ENCODE data around the gene UNC5CL.

Gene UNC5CL

GRCh38 chr6:41043151-41043550 is 4.1 kb upstream of the UNC5CL start:
- no peak overlapping the region for H3K4me3 ChIP-seq (ENCODE audit: control insufficient read depth, low read depth, low read length)
- no peak for TF ChIP-seq CTCF (IDR thresholded peaks at IDR 0.05; ENCODE audit: control insufficient read depth, insufficient read depth, low read depth, low read length, missing control alignments)
- DNase-seq (ENCODE audit: low read depth): no peak

GRCh38 chr6:41042226-41043055 is 3.4 kb upstream of the UNC5CL start, which contains the start of gene TSPO2:
TSS of gene TSPO2 (plus strand) at chr6:41042467. CDS start at chr6:41042986, 519 bp downstream.
- no peak for DNase-seq (ENCODE audit: low read depth)
- no peak for TF ChIP-seq CTCF (IDR thresholded peaks at IDR 0.05; ENCODE audit: control insufficient read depth, insufficient read depth, low read depth, low read length, missing control alignments)
- no peak within 1 kb of the TSS for H3K4me3 ChIP-seq (ENCODE audit: control insufficient read depth, low read depth, low read length)

GRCh38 chr6:41040940-41041536 is 2.0 kb upstream of the UNC5CL start:
- no peak for TF ChIP-seq CTCF (IDR thresholded peaks at IDR 0.05; ENCODE audit: control insufficient read depth, insufficient read depth, low read depth, low read length, missing control alignments)
- no peak for DNase-seq (ENCODE audit: low read depth)
- no peak overlapping the region for H3K4me3 ChIP-seq (ENCODE audit: control insufficient read depth, low read depth, low read length)

- H3K4me3 ChIP-seq (ENCODE audit: control insufficient read depth, low read depth, low read length): no peak overlapping the region
- no peak for TF ChIP-seq CTCF (IDR thresholded peaks at IDR 0.05; ENCODE audit: control insufficient read depth, insufficient read depth, low read depth, low read length, missing control alignments)
- no peak for DNase-seq (ENCODE audit: low read depth)
Measured at GRCh38 chr6:41040101-41040939, 1.3 kb upstream of the UNC5CL start.

GRCh38 chr6:41038205-41038604 is 816 bp downstream of the UNC5CL start:
- no peak for TF ChIP-seq CTCF (IDR thresholded peaks at IDR 0.05; ENCODE audit: control insufficient read depth, insufficient read depth, low read depth, low read length, missing control alignments)
- no peak for DNase-seq (ENCODE audit: low read depth)
- H3K4me3 ChIP-seq (ENCODE audit: control insufficient read depth, low read depth, low read length): no peak overlapping the region

- no peak for DNase-seq (ENCODE audit: low read depth)
- H3K4me3 ChIP-seq (ENCODE audit: control insufficient read depth, low read depth, low read length): no peak overlapping the region
- TF ChIP-seq CTCF (IDR thresholded peaks at IDR 0.05; ENCODE audit: control insufficient read depth, insufficient read depth, low read depth, low read length, missing control alignments): no peak
Measured at GRCh38 chr6:41037107-41037900, 1.7 kb downstream of the UNC5CL start.

Data from AG09309 (cell line).